K562 (cell line): ENCODE data around the gene PHKB. TPM values are rescaled to one million over a fixed set of nuclear protein-coding genes. Genes with fewer than 3 reads are reported as not detected.
A peak's percentile ranks its signal among the peaks of the same experiment; 100 is the strongest.

Experiments used
- ATAC-seq: fragments of 200-7000 bp; cut with Tn5 transposase; 3 replicates; pipeline ENCODE4 v1.9.1; 2020; ENCODE audit warnings: moderate library complexity
- BruUV-seq: library from RNA; stranded (reverse); fragments of 400-500 nt; replicated peaks from 2 replicates; lab custom pipeline; 2021; lab: Mats Ljungman, UMichigan
- CTCF ChIA-PET: fragments of 300-600 bp; formaldehyde crosslinking; extraction: SDS; loops from one replicate; lab custom pipeline; 2021; ENCODE audit warnings: low intra/inter-chr PET ratio; lab: Yijun Ruan, JAX
- POLR2A ChIA-PET: fragments of 300-600, 350-650 bp; sonication (Branson Sonifier 250); formaldehyde crosslinking; extraction: SDS; loops from one replicate; lab custom pipeline; 2021; ENCODE audit warnings: antibody characterized with exemption, inconsistent platforms; lab: Yijun Ruan, JAX
- DNase-seq, 4 experiments: peaks; one replicate each; pipeline versions ENCODE4 v3.0.0 to v3.0.0-alpha.2; 2011 to 2018; ENCODE audit warnings: low spot score in 3 of 4, mixed read lengths in 3 of 4; ENCODE audit errors: extremely low read depth in 1 of 4
- FAIRE-seq: peaks from 2 replicates; lab custom pipeline; 2011; peaks lifted over from hg19 to GRCh38; lab: Jason Lieb, UNC
- H2AFZ ChIP-seq: 2 replicates; pipeline ENCODE4 v1.6.0; 2011; ENCODE audit warnings: low read depth, low read length, control low read depth, inconsistent platforms
- H3K27ac ChIP-seq: fragments of 200-600 bp; 3 replicates; pipeline ENCODE4 v1.8.0; 2011; ENCODE audit warnings: low read depth, mild to moderate bottlenecking, control low read depth, inconsistent platforms, low read length, moderate library complexity, mixed read lengths; ENCODE audit errors: extremely low read depth
- H3K27me3 ChIP-seq, 2 experiments: fragments of 300-600 bp in 1 of 2; 2 replicates in 1 of 2; 3 replicates in 1 of 2; pipeline versions ENCODE4 v1.6.0 to v1.8.0; 2011; ENCODE audit warnings: inconsistent platforms in 2 of 2, low read length in 2 of 2, mild to moderate bottlenecking in 1 of 2, mixed read lengths in 1 of 2, moderate library complexity in 1 of 2; ENCODE audit not compliant: control insufficient read depth in 2 of 2, insufficient read depth in 2 of 2
- H3K36me3 ChIP-seq: fragments of 300-600 bp; 3 replicates; pipeline ENCODE4 v1.8.0; 2011; ENCODE audit warnings: mild to moderate bottlenecking, low read length, inconsistent platforms; ENCODE audit not compliant: control insufficient read depth, insufficient read depth
- H3K4me1 ChIP-seq, 2 experiments: fragments of 200-600 bp in 1 of 2; replicated peaks in 1 of 2; 2 replicates in 1 of 2; 3 replicates in 1 of 2; pipeline versions ENCODE4 v1.5.1 to v1.8.0; 2011; ENCODE audit warnings: inconsistent platforms in 2 of 2, low read length in 2 of 2, mild to moderate bottlenecking in 1 of 2, mixed read lengths in 1 of 2, moderate library complexity in 1 of 2; ENCODE audit not compliant: control insufficient read depth in 2 of 2, insufficient read depth in 2 of 2
- H3K4me2 ChIP-seq: 2 replicates; pipeline ENCODE4 v1.6.1; 2011; ENCODE audit warnings: low read length, control low read depth, inconsistent platforms, mixed read lengths; ENCODE audit not compliant: insufficient read depth
- H3K4me3 ChIP-seq: fragments of 200-600 bp; sonication (generic), shearing (Covaris generic); 2 replicates; pipeline ENCODE4 v1.5.1; 2016; ENCODE audit warnings: control low read depth, inconsistent platforms
- H3K79me2 ChIP-seq: fragments of 200-600 bp; 3 replicates; pipeline ENCODE4 v1.8.0; 2011; ENCODE audit warnings: low read length, inconsistent platforms; ENCODE audit not compliant: control insufficient read depth, insufficient read depth
- H3K9ac ChIP-seq, 2 experiments: 2 replicates each; pipeline versions ENCODE4 v1.6.0 to v1.6.1; 2011; ENCODE audit warnings: low read depth in 2 of 2, low read length in 2 of 2, control low read depth in 1 of 2, inconsistent platforms in 1 of 2, mild to moderate bottlenecking in 1 of 2, mixed read lengths in 1 of 2; ENCODE audit not compliant: insufficient read depth in 1 of 2
- H3K9me1 ChIP-seq: one replicate; pipeline ENCODE4 v1.6.0; 2011; ENCODE audit warnings: inconsistent platforms, mild to moderate bottlenecking, low read length, moderate library complexity; ENCODE audit not compliant: control insufficient read depth, insufficient read depth
- H3K9me3 ChIP-seq: replicated peaks from 2 replicates; pipeline ENCODE4 v1.5.1; 2011; ENCODE audit warnings: low read depth, low read length, inconsistent platforms; ENCODE audit not compliant: control insufficient read depth, insufficient read depth
- H4K20me1 ChIP-seq: replicated peaks from 2 replicates; pipeline ENCODE4 v1.6.1; 2011; ENCODE audit warnings: low read length, inconsistent platforms, mixed read lengths; ENCODE audit not compliant: control insufficient read depth, insufficient read depth
- BRD9 ChIP-seq: fragments of 450-650 bp; IDR thresholded peaks from 2 replicates; pipeline ENCODE4 v1.6.1; 2018; ENCODE audit warnings: low read depth; ENCODE audit not compliant: partially characterized antibody
- FOXA3 ChIP-seq, 2 experiments: fragments of 450-650 bp in 1 of 2; sonication (generic) in 1 of 2; formaldehyde crosslinking; IDR thresholded peaks in 1 of 2; conservative IDR thresholded peaks in 1 of 2; 2 replicates each; pipeline versions ENCODE4 v1.4.0 to v1.8.0; 2020 to 2022; ENCODE audit warnings: mild to moderate bottlenecking in 2 of 2, missing genetic modification reagents in 1 of 2
- HMBOX1 ChIP-seq: sonication (generic); IDR thresholded peaks from 2 replicates; pipeline ENCODE4 v1.6.1; 2016
- KDM5B ChIP-seq: fragments of 200-600 bp; sonication (generic); IDR thresholded peaks from 2 replicates; pipeline ENCODE4 v1.6.1; 2012; ENCODE audit warnings: low read depth, mild to moderate bottlenecking, moderate library complexity, low read length, control low read depth, inconsistent platforms; ENCODE audit not compliant: insufficient replicate concordance
- MED1 ChIP-seq: sonication (generic); formaldehyde crosslinking; IDR thresholded peaks from 2 replicates; pipeline ENCODE4 v1.8.1; 2023; ENCODE audit warnings: missing genetic modification reagents, borderline replicate concordance
- NBN ChIP-seq: fragments of 450-650 bp; IDR thresholded peaks from 2 replicates; pipeline ENCODE4 v1.6.1; 2016; ENCODE audit warnings: low read depth, mild to moderate bottlenecking
- NFRKB ChIP-seq: fragments of 450-650 bp; IDR thresholded peaks from 2 replicates; pipeline ENCODE4 v1.6.1; 2016; ENCODE audit warnings: low read depth
- SMARCA4 ChIP-seq: fragments of 450-650 bp; IDR thresholded peaks from 2 replicates; pipeline ENCODE4 v1.6.1; 2016
- SMARCB1 ChIP-seq: IDR thresholded peaks from 2 replicates; pipeline ENCODE4 v1.6.1; 2011; ENCODE audit warnings: improper control_type of control experiment, low read depth; ENCODE audit not compliant: insufficient read length
- ZBTB8A ChIP-seq: fragments of 450-650 bp; IDR thresholded peaks from 2 replicates; pipeline ENCODE4 v1.6.1; 2018; ENCODE audit warnings: mild to moderate bottlenecking, moderate library complexity; ENCODE audit not compliant: partially characterized antibody
- ZNF507 ChIP-seq: conservative IDR thresholded peaks from 2 replicates; pipeline ENCODE4 v1.6.1; 2017; ENCODE audit warnings: missing genetic modification characterization, missing compliant biosample characterization
- WGBS: fragments of 100-300 bp; shearing (Covaris generic); methylation state at CpG from one replicate; pipeline ENCODE4 v1.1.6; 2016; ENCODE audit warnings: low coverage, mixed read lengths; ENCODE audit not compliant: insufficient coverage; ENCODE audit errors: missing lambda C conversion rate; 5-methylcytosine and 5-hydroxymethylcytosine counted together
- in situ Hi-C: fragments of 300-500 bp; cut with MboI; formaldehyde crosslinking; loops from 4 replicates; pipeline ENCODE4 v1.15.0; 2018; ENCODE audit warnings: inconsistent platforms, mixed read lengths
- intact Hi-C: fragments of 100-400 bp; cut with micrococcal nuclease; formaldehyde crosslinking; loops from 2 replicates; pipeline ENCODE4 v1.14.2; 2022
- polyA plus RNA-seq, 8 experiments: library from polyadenylated mRNA; depleted of rRNA in 4 of 8; stranded (reverse) in 5 of 8; unstranded in 3 of 8; fragments of >200 nt; fragmentation: Nextera tagmentation in 2 of 8; fragmentation: Illumina TruSeq in 1 of 8; extraction: Ambion mirVana in 2 of 8; extraction: Trizol in 1 of 8; gene quantifications; 2 replicates each; pipeline versions ENCODE4 v1.2.1 to v1.2.3, GENCODE V29; 2011 to 2014; ENCODE audit warnings: inconsistent platforms in 1 of 8, missing spikeins in 1 of 8
- total RNA-seq, 7 experiments: library from RNA; depleted of rRNA in 6 of 7; stranded (reverse); fragments of >200 nt in 6 of 7; fragmentation: Illumina TruSeq in 2 of 7; extraction: Trizol in 2 of 7; gene quantifications; 2 replicates each; pipeline versions ENCODE4 v1.2.1 to v1.2.3, GENCODE V29; 2011 to 2021; ENCODE audit warnings: low replicate concordance in 1 of 7
- TF ChIP-seq, protein P1 (sequence below): IDR thresholded peaks from 2 replicates; pipeline ENCODE4 v1.6.1; 2016; ENCODE audit warnings: missing genetic modification characterization, missing compliant biosample characterization
- TF ChIP-seq, protein P2 (sequence below), 2 experiments: fragments of 450-650 bp; IDR thresholded peaks; 2 replicates each; pipeline ENCODE4 v1.6.1; 2016
- TF ChIP-seq, protein P3 (sequence below): conservative IDR thresholded peaks from 2 replicates; pipeline ENCODE4 v1.6.1; 2011; ENCODE audit warnings: low read depth, mild to moderate bottlenecking, low read length; ENCODE audit not compliant: control insufficient read depth

Gene PHKB
- total and polyA plus RNA-seq, 9 of the 15 experiments (the other 6 are each of a cell fraction or from before 2014, with no cell fraction given) = 24.7 to 92.3 (median 67.0) TPM

DNA sequence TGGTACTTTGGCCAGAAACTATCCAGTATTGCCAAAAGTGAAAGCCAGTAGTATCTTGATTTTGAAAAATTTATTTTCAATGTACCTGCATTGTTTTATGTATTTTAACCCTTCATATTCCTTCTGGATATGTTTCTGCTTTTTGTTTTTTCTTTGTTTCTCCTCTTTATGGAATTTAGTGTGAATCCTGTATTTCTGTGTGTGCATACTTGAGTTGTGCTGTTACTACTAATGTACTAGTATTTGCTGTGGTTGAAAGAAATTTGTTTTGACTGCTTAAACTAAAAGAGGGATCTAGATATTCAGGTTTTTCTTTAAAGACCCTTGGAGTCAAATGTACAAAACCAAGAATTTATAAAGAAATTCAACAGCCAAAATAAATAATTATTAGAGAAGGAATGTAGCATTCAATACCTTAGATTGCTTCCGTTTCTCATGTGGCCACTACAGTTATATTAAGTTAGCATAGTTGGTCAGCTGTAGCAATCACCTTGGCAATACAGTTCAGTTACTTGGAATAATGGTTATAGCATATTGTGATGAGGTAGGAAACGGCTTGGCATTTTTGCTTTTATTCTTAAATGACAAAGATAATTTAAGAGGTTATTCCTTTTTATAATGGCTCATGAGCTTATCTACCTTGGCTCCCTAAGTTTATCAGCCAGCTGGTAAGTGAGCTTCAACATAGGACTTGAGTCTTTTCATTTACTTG lies 4.9 kb downstream of the PHKB start:
- Histone ChIP-seq H3K79me2 (peaks cover 95% of the 10 kb centered on the region), H4K20me1 (no peaks in the 10 kb centered on the region), H2AFZ (no peak overlapping the region), H3K9ac (peak overlapping the region in 1 of 2 experiments; percentile 98; a peak in 2 of 4 replicates), H3K36me3 (peaks cover 38% of the 10 kb centered on the region; the same call in 2 of the 3 replicates), H3K27ac (peak overlapping the region; percentile 99), H3K9me3 (no peaks in the 10 kb centered on the region), H3K4me3 (peak overlapping the region; percentile 56), H3K27me3 (no peaks in the 10 kb centered on the region), H3K4me2 (peak overlapping the region; percentile 87), H3K9me1 (no peaks in the 10 kb centered on the region), H3K4me1 (peaks cover 0 to 34% of the 10 kb centered on the region in 2 experiments; a peak in 4 of 5 replicates)
- DNase-seq (peak in 1 of 4 experiments; percentile 18), ATAC-seq (no peak), FAIRE-seq (no peak)
- POLR2A ChIA-PET = interaction anchor here (0.6 to 1.1 kb wide), 4 partner anchors 97 to 577 kb away, joined by 3 read pairs; no protein-coding TSS in a partner anchor
- no TSS peak for BruUV-seq
- intact Hi-C loops (loop anchor here (5.0 to 10.0 kb wide), 3 partner anchors 51 to 211 kb away; no protein-coding TSS in a partner anchor), in situ Hi-C loops (no loop called here)
- WGBS = 0% methylated on average over 2 of the region's 2 CpGs
- TF ChIP-seq FOXA3 (CRISPR knock-in tag; conservative IDR thresholded peaks at IDR 0.05 in 1 of 2, IDR thresholded peaks at IDR 0.05 in 1 of 2) = no peak
- no peak for TF ChIP-seq MED1 (CRISPR knock-in tag)
- TF ChIP-seq BRD9 = peak; percentile 24
- TF ChIP-seq NBN = 0 out of 2 replicates have a peak, but pooled peaks have one; percentile 19
- peak; percentile 76 for TF ChIP-seq HMBOX1
- TF ChIP-seq ZBTB8A = no peak
- TF ChIP-seq, protein P1, sequence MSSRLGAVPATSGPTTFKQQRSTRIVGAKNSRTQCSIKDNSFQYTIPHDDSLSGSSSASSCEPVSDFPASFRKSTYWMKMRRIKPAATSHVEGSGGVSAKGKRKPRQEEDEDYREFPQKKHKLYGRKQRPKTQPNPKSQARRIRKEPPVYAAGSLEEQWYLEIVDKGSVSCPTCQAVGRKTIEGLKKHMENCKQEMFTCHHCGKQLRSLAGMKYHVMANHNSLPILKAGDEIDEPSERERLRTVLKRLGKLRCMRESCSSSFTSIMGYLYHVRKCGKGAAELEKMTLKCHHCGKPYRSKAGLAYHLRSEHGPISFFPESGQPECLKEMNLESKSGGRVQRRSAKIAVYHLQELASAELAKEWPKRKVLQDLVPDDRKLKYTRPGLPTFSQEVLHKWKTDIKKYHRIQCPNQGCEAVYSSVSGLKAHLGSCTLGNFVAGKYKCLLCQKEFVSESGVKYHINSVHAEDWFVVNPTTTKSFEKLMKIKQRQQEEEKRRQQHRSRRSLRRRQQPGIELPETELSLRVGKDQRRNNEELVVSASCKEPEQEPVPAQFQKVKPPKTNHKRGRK = 0 out of 2 replicates have a peak, but pooled peaks have one; percentile 39
- no peak for TF ChIP-seq KDM5B
- 0 out of 2 replicates have a peak, but pooled peaks have one; percentile 19 for TF ChIP-seq SMARCA4
- no peak for TF ChIP-seq ZNF507
- TF ChIP-seq, protein P2, sequence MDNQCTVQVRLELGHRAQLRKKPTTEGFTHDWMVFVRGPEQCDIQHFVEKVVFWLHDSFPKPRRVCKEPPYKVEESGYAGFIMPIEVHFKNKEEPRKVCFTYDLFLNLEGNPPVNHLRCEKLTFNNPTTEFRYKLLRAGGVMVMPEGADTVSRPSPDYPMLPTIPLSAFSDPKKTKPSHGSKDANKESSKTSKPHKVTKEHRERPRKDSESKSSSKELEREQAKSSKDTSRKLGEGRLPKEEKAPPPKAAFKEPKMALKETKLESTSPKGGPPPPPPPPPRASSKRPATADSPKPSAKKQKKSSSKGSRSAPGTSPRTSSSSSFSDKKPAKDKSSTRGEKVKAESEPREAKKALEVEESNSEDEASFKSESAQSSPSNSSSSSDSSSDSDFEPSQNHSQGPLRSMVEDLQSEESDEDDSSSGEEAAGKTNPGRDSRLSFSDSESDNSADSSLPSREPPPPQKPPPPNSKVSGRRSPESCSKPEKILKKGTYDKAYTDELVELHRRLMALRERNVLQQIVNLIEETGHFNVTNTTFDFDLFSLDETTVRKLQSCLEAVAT (IDR thresholded peaks at IDR 0.05) = peak; percentile 66 to 67; a peak in 2 of 4 replicates
- TF ChIP-seq, protein P3, sequence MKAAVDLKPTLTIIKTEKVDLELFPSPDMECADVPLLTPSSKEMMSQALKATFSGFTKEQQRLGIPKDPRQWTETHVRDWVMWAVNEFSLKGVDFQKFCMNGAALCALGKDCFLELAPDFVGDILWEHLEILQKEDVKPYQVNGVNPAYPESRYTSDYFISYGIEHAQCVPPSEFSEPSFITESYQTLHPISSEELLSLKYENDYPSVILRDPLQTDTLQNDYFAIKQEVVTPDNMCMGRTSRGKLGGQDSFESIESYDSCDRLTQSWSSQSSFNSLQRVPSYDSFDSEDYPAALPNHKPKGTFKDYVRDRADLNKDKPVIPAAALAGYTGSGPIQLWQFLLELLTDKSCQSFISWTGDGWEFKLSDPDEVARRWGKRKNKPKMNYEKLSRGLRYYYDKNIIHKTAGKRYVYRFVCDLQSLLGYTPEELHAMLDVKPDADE = no peak
- TF ChIP-seq SMARCB1 = peak; percentile 63
- TF ChIP-seq NFRKB = 0 out of 2 replicates have a peak, but pooled peaks have one; percentile 53
- CTCF ChIA-PET = interaction anchor here (0.6 kb wide), 1 partner anchor 144 kb away, joined by 3 read pairs; no protein-coding TSS in a partner anchor
